GM10266 (cell line): ENCODE measurements around the gene EIPR1.

Source experiments
- DNase-seq: peaks from one replicate; pipeline ENCODE4 v3.0.0; 2012; ENCODE audit errors: extremely low spot score
- TF ChIP-seq, protein P1 (sequence below): IDR thresholded peaks from 2 replicates; pipeline ENCODE4 v1.5.1; 2012; ENCODE audit warnings: mild to moderate bottlenecking, low read depth; ENCODE audit not compliant: control insufficient read depth, insufficient read depth; ENCODE audit errors: missing control alignments

Gene EIPR1

DNA sequence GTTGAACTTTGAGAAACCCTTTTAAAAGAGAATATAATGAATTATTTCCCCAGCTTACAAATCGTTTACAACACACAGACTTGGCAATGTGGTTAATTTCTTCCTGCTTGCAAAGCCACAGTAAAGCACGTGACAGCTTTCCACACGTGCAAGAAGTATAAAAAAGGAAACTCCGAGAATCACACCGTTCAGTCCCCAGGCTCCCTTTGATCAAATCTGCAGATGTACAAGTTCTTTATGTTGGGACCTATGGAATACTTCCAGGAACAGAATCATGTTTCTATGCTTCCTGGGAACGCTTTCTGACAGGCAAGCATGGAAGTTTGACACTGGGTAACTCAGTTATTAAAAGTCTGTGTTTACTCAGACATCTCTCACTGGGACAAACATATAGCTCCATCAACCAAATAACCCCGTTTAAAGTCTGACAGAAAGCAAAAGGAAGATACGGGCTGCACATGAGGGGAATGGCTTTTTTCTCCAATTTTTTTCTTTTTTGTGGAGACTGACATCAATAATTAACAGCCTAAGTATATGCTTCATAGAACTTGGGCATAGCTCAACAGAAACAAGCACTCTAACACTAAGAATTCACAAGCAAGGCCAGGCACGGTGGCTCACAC is 134.8 kb downstream of the EIPR1 start:
- no peak for DNase-seq

DNA sequence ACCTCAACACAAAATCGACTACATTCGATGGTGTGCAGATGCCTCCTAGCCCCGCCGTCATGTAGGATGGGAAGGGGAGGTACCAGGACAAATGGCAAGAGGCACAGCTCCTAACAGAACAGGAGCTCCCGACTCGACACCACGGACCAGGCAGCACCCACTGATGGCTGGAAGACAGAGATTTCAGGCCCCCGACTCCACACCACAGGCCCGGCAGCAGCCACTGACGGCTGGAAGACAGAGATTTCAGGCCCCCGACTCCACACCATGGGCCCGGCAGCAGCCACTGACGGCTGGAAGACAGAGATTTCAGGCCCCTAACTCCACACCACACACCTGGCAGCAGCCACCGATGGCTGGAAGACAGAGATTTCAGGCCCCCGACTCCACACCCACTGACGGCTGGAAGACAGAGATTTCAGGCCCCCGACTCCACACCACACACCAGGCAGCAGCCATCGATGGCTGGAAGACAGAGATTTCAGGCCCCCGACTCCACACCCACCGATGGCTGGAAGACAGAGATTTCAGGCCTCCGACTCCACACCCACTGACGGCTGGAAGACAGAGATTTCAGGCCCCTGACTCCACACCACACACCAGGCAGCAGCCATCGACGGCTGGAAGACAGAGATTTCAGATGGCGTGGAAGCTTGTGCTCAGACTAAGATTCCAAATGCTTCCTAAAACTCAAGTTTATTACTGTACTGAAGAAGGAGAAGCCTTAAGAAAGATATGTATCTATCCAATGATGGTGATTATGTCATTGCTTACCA is 135.5 kb downstream of the EIPR1 start:
- TF ChIP-seq, protein P1, sequence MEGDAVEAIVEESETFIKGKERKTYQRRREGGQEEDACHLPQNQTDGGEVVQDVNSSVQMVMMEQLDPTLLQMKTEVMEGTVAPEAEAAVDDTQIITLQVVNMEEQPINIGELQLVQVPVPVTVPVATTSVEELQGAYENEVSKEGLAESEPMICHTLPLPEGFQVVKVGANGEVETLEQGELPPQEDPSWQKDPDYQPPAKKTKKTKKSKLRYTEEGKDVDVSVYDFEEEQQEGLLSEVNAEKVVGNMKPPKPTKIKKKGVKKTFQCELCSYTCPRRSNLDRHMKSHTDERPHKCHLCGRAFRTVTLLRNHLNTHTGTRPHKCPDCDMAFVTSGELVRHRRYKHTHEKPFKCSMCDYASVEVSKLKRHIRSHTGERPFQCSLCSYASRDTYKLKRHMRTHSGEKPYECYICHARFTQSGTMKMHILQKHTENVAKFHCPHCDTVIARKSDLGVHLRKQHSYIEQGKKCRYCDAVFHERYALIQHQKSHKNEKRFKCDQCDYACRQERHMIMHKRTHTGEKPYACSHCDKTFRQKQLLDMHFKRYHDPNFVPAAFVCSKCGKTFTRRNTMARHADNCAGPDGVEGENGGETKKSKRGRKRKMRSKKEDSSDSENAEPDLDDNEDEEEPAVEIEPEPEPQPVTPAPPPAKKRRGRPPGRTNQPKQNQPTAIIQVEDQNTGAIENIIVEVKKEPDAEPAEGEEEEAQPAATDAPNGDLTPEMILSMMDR = no peak
- DNase-seq = no peak

More for the DNA sequence above, 134.8 kb downstream of the EIPR1 start:
- TF ChIP-seq, protein P1 = no peak

DNA sequence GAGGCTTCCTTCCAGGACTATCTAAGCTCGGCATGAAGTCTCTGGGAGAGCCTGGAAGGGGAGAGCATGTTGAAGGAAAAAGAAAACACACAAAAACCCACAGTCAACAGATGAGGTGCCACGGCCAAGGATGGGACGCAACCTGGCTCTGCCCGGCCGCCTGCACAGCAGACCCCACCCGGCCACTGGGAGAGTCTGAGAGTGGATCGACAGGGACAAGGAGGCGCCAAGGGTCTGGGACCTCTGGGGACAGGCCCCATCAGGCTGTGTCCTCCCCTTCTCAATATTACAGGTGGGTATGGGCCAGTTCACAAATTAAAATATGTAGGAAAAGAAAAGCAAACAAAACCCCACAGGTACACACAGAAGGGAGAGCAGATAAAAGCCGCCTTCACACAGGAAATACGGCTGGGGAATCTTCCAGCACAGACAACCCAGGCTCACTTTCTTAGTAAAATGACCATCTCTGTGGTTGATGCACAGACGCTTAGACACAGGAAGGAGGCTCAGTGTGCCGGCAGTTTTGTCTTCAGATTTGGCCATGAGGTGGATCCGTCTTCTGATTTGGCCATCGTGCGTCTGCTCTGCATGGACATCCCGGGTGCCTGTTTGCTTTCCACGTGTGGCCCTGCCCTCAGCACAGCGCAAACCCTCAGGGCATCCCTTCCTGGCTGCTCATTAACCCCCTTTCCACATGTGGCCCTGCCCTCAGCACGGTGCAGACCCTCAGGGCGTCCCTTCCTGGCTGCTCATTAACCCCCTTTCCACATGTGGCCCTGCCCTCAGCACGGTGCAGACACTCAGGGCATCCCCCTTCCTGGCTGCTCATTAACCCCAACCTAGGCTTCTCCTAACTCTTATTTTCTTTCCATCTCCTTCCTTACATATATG is 138.4 kb downstream of the EIPR1 start:
- DNase-seq = no peak
- TF ChIP-seq, protein P1 = no peak

DNA sequence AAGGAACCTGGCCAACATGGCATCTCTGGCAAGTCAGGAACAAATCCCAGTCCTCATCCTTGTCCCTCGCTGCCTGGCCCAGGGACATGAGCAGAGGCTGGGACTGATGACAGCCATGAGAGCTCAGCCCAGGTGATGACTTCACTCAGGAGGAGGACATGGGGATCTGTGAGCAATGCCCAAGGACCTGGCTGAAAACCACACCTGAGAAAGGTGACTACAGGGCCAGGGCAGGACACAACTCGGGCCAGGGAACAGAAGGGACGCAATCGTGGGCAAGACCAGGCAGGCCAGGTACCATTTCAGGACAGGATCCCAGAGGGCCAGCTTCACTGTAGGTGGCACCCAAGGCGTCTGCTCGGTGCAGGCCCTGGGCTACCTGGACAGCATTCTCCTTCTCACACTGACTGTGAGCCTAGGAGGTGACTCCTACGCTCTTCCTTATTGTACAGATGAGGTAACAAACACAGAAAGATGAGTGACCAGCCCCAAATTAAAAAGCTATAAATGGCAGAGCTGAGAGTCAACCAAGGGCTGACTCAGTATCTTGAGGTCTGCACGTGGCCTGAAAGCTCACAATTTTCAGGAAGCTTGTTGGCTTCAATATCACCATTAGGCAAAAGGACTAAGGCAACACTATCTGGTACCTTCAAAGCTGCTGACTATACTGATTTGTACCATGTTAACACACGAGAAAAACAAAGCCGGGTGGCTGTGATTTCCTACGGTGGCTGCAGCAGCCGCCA is 141.1 kb downstream of the EIPR1 start:
- TF ChIP-seq, protein P1 = no peak
- DNase-seq = no peak

DNA sequence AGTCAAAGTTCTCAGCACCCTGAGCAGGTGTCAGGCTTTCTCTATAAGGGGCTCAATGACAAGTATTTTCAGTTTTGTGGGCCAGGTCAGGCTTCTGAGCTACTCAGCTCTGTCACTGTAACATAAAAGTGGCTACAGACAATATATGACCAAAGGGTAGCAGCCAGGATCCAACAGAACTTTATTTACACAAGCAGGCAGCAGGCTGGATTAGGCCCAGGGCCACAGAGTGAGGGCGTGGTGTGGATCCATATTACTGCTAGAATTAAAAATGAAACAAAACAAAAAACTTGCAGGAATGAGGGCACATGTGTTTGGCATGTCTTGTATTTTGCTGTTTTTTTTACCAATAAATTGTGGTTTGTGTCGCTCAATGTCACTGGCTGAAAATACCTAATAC is 143.7 kb downstream of the EIPR1 start:
- no peak for DNase-seq

DNA sequence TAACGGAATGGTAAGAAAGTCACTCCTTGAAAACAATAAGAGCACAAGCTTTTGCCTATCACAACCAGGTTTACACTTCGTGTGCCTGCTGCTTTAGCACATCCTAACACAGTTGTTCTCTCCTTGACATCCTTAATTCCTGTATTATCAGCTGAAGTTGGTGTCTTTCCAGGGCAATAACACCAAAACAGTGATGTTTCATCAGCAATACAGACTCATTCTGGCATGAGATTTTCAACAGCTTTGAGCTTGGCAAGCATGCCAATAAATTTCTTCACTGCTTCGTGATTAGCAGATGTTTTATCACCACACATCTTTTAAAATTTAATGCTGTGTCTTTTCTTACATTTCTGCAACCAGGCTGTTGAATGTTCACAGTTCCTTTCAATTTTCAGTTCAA is 148.4 kb downstream of the EIPR1 start:
- TF ChIP-seq, protein P1 = no peak
- DNase-seq = no peak

More for the DNA sequence above, 143.7 kb downstream of the EIPR1 start:
- TF ChIP-seq, protein P1 = no peak
